NCI-H2196 (cell line): ENCODE results near the gene CAMK2B.

ENCODE experiments used
- DNase-seq: peaks from one replicate; lab custom pipeline; 2025; ENCODE audit not compliant: unreplicated experiment; lab: John Stamatoyannopoulos, UW

CAMK2B gene

GRCh38 chr7:44325201-44325671 is at the start of gene CAMK2B:
CAMK2B (minus strand) TSS chr7:44325594; CDS start chr7:44325421, 173 bp downstream.
- peak; percentile 27 for DNase-seq

- no peak for DNase-seq
Measured at GRCh38 chr7:44374007-44374763, 48.8 kb upstream of the CAMK2B start.

- DNase-seq = no peak
Measured at GRCh38 chr7:44373418-44373740, 48.0 kb upstream of the CAMK2B start.

- no peak for DNase-seq
Measured at GRCh38 chr7:44372560-44373417, 47.4 kb upstream of the CAMK2B start.

- DNase-seq = no peak
Measured at GRCh38 chr7:44368885-44369284, 43.5 kb upstream of the CAMK2B start.

- no peak for DNase-seq
Measured at GRCh38 chr7:44368455-44368854, 43.1 kb upstream of the CAMK2B start.

- DNase-seq = no peak
Measured at GRCh38 chr7:44367475-44368043, 42.2 kb upstream of the CAMK2B start.

- DNase-seq = no peak
Measured at GRCh38 chr7:44366986-44367385, 41.6 kb upstream of the CAMK2B start.

GRCh38 chr7:44353668-44354067 is 28.3 kb upstream of the CAMK2B start:
- no peak for DNase-seq

- no peak for DNase-seq
Measured at GRCh38 chr7:44348851-44349781, 23.7 kb upstream of the CAMK2B start.

GRCh38 chr7:44348300-44348699 is 22.9 kb upstream of the CAMK2B start:
- DNase-seq = no peak

GRCh38 chr7:44347546-44348114 is 22.2 kb upstream of the CAMK2B start:
- no peak for DNase-seq

GRCh38 chr7:44346063-44346462 is 20.7 kb upstream of the CAMK2B start:
- DNase-seq = no peak

GRCh38 chr7:44341401-44341800 is 16.0 kb upstream of the CAMK2B start:
- no peak for DNase-seq

GRCh38 chr7:44338600-44338999 is 13.2 kb upstream of the CAMK2B start:
- no peak for DNase-seq

GRCh38 chr7:44336491-44336890 is 11.1 kb upstream of the CAMK2B start:
- no peak for DNase-seq

- no peak for DNase-seq
Measured at GRCh38 chr7:44335184-44335583, 9.8 kb upstream of the CAMK2B start.

- DNase-seq = no peak
Measured at GRCh38 chr7:44334734-44335097, 9.3 kb upstream of the CAMK2B start.

GRCh38 chr7:44333911-44334733 is 8.7 kb upstream of the CAMK2B start:
- DNase-seq = no peak

- no peak for DNase-seq
Measured at GRCh38 chr7:44331682-44332081, 6.3 kb upstream of the CAMK2B start.
